Dermis blood vessel endothelial cell (primary cell): Measurements from ENCODE around the gene AKNA. TPM values are rescaled to one million over a fixed set of nuclear protein-coding genes. Genes with fewer than 3 reads are reported as not detected.

Experiments
- DNase-seq: peaks from one replicate; pipeline ENCODE4 v3.0.0; 2010
- total RNA-seq: library from RNA; depleted of rRNA; stranded (reverse); fragments of >200 nt; gene quantifications from 2 replicates; pipeline ENCODE4 v1.2.3, GENCODE V29; 2014

The AKNA gene
- total RNA-seq, 1 donor from 2014 or later = 3.6 TPM

DNA sequence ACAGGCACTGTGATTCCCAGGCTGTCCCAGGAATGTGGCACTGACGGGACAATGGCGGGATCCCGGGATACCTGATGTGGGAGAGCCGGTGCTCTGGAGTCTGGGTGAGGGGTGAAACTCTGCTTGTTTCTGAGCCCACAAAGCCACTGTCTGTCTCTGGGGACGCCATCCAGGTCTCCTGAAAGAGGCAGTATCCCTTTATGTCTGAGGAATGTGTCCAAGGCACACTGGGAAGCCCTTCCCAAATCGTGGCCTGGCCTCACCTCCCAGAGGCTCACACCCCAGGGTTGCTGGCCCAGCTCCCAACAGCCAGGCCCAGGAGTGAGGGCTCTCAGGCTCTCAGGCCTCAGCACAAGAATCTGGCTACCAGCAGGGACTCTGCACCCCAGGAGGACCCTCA, 31.0 kb downstream of the AKNA start:
- no peak for DNase-seq

DNA sequence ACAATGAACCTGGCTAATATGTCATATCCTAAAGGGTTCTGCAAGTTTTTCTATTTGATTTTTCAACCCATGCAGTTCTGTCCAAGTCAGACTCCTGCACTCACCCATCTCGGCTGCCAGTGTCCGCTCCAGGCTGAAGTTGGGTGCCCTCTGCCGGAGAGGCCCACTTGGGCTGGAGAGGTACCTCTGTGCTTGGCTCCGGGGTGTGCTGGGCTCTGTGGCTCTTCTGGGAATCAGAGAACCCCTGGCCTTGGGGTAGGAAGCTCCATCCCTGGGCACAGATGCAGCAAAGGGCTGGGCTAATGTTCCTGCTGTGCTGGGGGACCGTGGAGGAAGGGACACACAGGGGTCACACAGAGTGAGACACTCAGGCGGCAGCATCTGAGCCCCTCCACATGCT, 32.0 kb downstream of the AKNA start:
- DNase-seq = no peak

GRCh38 chr9:114351932-114352331, 35.9 kb downstream of the AKNA start:
- DNase-seq = no peak

DNA sequence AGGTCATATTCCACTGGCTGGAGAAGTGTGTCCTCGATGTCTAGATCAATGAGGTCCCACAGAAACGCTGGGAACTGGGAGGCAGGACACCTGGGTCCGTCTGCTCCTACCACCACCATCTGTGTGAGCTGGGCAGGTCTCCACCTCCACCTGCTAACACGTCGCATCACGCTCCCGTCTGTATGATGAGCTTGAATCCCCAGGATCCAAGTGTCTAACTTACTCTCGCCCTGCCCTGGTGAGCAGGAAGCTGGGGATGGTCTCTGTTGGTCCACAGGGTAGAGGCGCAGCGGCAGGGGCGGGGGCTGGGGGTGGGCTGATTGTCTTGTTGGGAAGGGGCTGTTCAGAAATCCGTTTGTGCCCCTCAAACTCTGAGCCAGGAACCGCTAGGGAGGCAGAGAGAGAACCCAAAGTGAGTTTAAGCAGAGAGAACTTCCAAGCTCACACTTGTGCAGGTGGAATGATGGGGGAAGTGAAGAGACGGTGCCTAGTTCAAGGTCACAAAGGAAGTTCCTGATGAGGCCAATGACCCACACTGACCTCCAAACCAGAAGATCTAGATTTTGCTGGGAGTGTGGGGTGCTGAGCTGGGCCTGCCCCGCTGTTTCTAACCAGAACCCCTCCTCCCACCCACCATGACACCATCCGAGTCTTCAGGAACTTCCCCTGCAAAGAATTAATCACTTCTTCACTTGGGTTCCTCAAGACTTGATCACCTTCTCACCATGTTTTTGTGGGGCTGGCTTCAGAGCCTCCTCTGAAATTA, 37.0 kb downstream of the AKNA start:
- no peak for DNase-seq

- no peak for DNase-seq
These were observed 37.9 kb downstream of the AKNA start for GRCh38 chr9:114349713-114350480.

DNA sequence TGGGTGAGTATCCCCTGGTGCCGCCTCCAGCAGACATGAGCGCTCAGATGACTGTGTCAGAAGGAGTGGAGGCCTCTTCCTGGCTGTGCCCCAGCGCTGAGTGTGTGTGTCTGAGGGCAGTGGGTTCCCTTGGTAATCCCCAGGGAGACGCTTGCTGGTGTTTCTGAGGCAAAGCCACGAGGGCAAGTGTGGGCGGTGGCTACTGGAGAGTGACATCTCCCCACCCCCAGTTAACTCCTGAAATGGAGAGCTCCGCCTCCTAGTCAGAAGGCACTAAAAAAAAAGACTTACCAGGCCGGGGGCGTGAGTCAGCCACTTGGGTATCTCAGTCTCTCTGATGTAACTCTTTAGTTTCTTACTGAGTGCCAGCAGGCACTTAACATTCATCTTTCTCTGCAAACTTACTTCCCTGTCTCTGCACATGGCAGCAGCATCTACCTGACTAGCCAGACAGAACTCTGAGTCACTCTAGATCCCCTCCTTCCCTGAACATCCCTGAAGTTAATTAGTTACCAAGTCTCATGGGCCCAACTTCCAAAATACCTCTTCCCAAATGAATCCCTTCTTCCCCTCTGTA, 38.8 kb downstream of the AKNA start:
- peak; percentile 64 for DNase-seq

DNA sequence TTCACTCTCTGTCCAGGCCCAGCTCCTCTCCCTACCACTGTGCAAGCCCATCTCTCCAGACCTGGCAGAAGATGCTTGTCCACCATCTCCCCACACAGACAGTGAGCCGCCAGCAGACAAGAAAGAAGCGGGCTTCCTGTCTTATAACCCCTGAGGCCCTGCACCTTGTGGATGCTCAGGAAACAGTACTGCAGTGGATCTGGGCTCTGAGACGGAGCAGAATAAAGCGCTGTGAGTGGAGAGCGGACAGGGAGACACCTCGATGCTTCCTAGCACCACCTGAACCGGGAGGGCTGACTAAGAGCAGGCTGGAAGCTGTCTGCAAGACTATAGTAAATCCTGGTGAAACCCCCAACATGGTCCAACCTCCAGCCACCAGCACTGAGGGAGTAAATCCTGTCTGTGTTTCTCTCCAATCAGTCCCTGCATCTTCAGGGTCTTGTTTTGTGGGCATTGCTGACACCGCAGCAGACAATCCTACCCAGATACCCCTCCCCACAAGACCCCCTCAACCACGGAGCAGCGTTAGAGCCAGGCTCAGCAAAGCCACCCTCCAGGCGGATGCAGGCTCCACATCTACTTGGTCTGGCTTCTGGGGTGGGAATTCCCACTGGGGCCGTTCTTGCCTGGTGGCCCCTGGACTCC, 39.4 kb downstream of the AKNA start:
- no peak for DNase-seq

GRCh38 chr9:114347675-114348074, 40.1 kb downstream of the AKNA start:
- no peak for DNase-seq

DNA sequence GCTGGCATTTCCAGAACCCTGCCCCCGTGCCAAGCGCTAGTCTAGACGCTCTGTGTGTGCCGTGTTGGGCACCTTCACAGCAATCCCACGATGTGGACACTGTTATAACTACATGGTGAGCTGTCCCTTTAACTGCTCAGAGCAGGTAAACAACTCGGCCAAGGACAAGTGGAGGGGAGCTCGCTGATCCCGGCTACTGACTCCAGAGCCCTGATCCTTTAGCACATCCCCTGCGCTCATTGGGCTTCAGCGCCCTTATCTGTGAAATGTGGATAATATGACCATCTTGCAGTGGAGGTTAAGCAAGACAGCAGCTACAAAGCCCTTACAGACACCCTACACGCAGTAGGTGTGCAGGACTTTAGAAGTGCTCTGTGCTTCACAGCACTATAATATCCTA, 41.6 kb downstream of the AKNA start:
- no peak for DNase-seq

GRCh38 chr9:114345493-114346065, 42.2 kb downstream of the AKNA start:
- DNase-seq = no peak

DNA sequence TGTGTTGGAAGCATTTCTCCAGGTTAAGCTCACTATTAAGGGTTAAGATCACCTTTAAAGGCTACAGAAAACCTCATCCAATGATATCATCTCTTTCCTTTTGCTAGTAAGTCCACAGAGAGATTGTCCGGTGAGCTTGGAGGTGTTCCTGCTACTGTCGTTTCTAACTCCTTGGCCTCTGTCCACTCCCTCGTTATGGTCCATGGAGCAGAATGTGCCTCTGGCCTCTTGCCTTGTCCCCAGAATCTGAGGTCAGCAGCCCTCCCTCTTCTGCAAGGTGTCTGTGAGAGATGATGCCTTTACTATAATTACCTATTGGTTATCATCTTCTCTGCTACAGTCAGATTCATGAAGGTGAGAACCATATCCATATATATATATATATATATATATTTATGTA, 43.1 kb downstream of the AKNA start:
- DNase-seq = no peak

DNA sequence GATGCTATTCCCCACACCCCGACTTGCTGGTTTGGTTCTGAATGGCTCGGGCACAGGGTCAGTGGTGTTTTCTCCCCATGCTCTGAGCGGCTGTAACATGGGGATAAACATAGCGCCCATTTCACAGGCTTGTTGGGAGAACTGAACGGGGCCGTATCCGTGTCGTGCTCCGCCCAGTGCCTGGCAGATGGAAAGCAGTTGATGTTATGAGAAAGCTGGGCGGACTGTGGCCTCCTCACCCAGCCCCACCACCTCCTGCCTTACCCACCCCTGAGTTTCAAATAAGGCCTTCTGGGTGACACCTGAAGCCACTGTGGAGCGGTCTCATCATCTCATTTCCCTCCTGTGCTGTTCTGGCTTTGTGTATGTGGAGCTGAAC, 43.6 kb downstream of the AKNA start:
- DNase-seq = no peak

DNA sequence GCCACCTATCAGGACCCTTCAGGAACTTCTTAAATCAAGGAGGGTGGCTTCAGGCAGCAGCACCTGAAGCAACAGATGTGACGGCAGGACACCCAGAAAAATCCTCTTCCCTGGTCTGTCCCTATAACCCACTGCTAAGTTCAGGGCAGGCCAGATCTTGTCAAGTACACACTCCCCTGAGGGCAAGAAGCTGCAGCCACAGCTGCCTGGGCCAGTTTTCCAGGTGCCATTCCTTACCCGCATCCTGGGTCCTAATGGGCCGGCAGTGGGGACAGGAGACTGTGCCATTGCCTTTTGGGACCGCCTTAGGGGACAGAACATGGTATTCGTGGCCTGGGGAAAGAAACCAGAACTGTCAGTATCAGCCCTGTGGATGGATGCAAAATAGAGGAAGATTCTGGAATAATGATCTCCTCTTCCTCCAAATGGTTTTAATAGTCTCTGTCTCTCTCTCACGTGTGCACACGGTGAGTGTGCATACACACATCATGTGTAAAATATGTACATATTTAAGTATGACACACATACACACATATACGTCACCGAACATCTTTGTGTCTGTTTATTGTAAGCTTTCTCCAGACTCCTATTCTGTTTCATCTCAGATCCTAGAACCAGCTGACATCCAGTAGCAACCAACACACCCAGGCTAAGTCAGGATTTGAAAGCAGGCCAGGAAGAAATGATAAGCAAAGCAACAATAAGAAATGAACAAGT, 44.2 kb downstream of the AKNA start:
- DNase-seq = no peak

GRCh38 chr9:114342755-114343440, 44.9 kb downstream of the AKNA start:
- DNase-seq = no peak

GRCh38 chr9:114341991-114342390, 45.8 kb downstream of the AKNA start:
- no peak for DNase-seq

- DNase-seq = no peak
These were observed 46.5 kb downstream of the AKNA start for GRCh38 chr9:114341152-114341830.

DNA sequence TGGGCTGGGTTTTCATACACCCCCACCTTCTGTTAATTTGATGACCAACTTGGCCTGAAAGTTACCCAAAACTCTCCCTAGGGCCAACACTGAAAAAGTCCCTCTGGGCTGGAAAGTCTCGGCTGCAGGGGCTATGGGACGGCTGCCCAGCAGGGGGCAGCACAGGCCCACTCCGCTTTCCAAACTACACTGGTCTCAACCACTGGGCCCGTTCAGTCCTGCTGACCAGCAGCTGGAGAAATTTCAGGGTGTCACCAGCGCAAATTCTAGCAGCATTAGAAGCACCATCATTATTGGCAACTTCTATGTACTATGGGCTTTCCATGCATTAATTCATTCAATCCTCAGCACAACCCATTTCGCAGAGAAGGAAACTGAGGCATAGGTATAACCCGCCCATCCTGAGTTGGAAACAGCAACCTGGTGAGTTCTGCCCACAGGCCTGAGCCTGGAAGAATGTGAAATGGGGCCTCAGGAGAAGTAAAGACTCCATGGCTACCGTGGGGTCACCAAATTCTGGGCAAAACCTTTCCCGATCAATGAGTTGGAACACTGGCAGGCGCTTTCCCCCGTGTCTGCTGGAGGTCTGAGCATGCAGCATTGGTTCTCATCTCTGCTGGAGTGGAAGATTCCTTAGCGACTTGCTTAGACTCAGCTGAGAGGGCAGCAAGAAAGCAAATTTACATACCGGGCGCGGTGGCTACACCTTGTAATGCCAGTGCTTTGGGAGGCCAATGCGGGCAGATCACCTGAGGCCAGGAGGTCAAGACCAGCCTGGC, 48.5 kb downstream of the AKNA start:
- DNase-seq = peak; percentile 62

GRCh38 chr9:114338187-114338586, 49.6 kb downstream of the AKNA start:
- DNase-seq = no peak

DNA sequence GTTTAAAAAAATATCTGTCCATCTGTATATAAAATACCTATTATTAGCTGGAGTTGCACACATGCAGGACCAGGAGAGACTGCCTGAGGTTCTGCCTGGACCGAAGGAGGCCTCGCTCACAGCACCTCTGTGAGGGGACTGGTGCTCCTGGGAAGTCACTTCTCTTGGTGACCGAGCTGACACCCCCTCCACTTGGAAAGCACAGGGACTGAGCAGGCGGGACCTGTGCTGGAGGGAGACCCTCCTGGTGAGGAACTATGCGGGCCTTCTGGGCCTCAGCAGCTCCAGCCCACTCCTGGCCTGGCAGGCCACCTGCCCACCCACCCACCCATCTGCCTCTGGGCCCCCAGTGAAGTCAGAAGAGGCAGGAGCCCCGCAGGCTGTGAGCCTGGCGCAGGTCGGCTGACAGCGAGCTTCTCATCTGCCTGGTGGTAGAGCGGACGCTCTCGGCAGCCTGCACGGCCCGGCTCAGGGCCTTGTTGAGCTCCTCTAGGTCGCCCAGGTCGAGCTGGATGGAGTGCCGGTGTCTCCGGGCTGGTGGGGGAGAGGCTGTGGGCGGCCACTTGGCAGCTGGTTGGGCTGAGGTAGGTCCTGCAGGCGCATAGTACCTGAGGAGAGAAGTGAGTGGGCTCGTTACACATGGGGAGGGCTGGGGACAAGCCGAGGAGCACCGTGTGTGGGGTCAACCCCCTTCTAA, 50.9 kb downstream of the AKNA start:
- no peak for DNase-seq

DNA sequence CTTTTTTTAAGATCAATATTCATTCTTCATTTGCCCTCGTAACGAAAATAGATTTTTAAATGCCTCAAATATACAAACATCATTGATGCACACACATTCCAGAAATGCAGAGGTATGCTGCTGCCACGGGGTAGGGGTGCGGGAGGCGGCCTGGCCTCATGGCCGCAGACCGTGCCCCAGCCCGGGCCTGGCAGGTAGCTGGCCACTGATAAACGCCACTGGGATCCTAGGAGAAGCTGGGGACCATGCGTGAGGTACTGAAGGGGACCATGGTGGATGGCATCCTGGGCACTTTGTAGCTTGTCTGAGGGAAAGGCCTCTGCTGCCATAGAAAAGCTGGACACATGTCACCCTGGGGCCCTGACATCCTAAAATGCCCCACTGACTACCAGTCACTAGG, 51.6 kb downstream of the AKNA start:
- no peak for DNase-seq
